Measurements from ENCODE around the gene CORIN. TPM values are rescaled to one million over a fixed set of nuclear protein-coding genes. Genes with fewer than 3 reads are reported as not detected.
A peak's percentile ranks its signal among the peaks of the same experiment; 100 is the strongest.
"Not testable (repeated sequence)": the region's sequence is repeated elsewhere in the genome, so short reads cannot be mapped to it uniquely, and the experiment has no call there.

The CORIN gene
- total RNA-seq, 2 donors from 2014 or later = 0.15 to 0.50 TPM

DNA sequence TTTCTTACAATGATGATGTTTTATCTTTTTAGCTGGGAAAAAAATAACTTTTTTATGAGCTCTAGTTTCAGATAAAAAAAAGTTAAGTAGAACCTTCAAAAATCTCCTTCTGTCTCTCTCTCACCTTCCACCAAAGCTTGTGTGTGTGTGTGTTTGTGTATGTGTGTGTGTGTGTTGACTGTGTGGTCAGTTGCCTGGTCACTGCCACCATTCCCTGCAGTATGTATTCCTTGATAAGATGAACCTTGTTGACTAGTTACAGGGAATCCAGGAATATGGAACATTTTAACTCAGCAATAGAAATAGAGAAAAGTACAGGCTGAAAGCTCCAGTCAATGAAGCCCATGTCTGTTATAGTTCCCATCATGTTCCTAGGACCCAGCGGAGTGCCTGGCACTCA lies 143.5 kb downstream of the CORIN start:
- no peaks in the 10 kb centered on the region for H3K9me3 ChIP-seq
- H3K36me3 ChIP-seq = no peaks in the 10 kb centered on the region
- intact Hi-C loops (cut with DNase I) = no loop called here
- H3K4me1 ChIP-seq = no peaks in the 10 kb centered on the region
- H3K27ac ChIP-seq = no peak overlapping the region
- H3K9ac ChIP-seq (ENCODE audit: low read depth in 2 of 2, low read length in 2 of 2) = no peak overlapping the region
- no peaks in the 10 kb centered on the region for H3K27me3 ChIP-seq
- DNase-seq = no peak
- TF ChIP-seq CTCF (IDR thresholded peaks at IDR 0.05) = no peak
- no peak overlapping the region for H3K4me3 ChIP-seq

DNA sequence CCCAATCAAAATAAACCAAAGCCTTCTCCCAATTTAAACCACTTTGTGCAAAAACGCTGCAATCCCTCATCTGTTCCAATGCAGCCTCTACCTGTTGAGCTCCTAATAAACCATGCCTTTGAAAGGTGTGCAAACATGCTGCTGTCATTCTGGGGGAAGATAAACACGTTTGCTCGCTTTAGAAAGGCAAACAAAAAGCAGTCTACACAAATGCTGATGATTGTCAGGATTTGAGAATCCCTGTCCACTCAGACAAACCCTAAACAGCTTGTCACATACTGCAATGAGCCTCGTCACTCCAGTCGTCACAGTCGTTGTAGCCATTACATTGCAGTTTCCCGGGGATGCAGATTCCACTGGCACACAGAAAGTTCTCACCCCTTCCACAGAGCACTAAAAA lies 145.2 kb downstream of the CORIN start:
- Histone ChIP-seq H3K36me3 (no peaks in the 10 kb centered on the region), H3K9me3 (no peaks in the 10 kb centered on the region), H3K4me1 (no peaks in the 10 kb centered on the region), H3K4me3 (no peak overlapping the region), H3K27ac (no peak overlapping the region), H3K9ac (ENCODE audit: low read depth in 2 of 2, low read length in 2 of 2) (no peak overlapping the region), H3K27me3 (no peaks in the 10 kb centered on the region)
- no peak for DNase-seq
- intact Hi-C loops (cut with DNase I) = no loop called here
- TF ChIP-seq CTCF (IDR thresholded peaks at IDR 0.05) = no peak

- H3K36me3 ChIP-seq; H3K9ac ChIP-seq (ENCODE audit: low read depth in 2 of 2, low read length in 2 of 2); H3K27ac ChIP-seq; intact Hi-C loops (cut with DNase I); H3K27me3 ChIP-seq; H3K4me1 ChIP-seq; H3K4me3 ChIP-seq; H3K9me3 ChIP-seq; DNase-seq: not testable (repeated sequence)
Observed at GRCh38 chr4:47691757-47692383, 146.0 kb downstream of the CORIN start.

- H3K9ac ChIP-seq (ENCODE audit: low read depth in 2 of 2, low read length in 2 of 2) = no peak overlapping the region
Observed at GRCh38 chr4:47690611-47691010, 147.3 kb downstream of the CORIN start.

GRCh38 chr4:47686294-47686872 lies 151.5 kb downstream of the CORIN start:
- intact Hi-C loops (cut with DNase I) = loop anchor here (10.0 kb wide), 2 partner anchors 148 to 398 kb away; partner anchors contain the start of gene CORIN
- Histone ChIP-seq H3K36me3 (no peaks in the 10 kb centered on the region), H3K9me3 (no peaks in the 10 kb centered on the region), H3K27me3 (no peaks in the 10 kb centered on the region), H3K9ac (ENCODE audit: low read depth in 2 of 2, low read length in 2 of 2) (no peak overlapping the region), H3K4me3 (no peak overlapping the region), H3K4me1 (no peaks in the 10 kb centered on the region), H3K27ac (no peak overlapping the region)
- peak; percentile 59 for DNase-seq
- peak; percentile 59 for TF ChIP-seq CTCF (IDR thresholded peaks at IDR 0.05)

More at GRCh38 chr4:47690611-47691010, 147.3 kb downstream of the CORIN start:
- H3K27me3 ChIP-seq = no peaks in the 10 kb centered on the region
- no peak for TF ChIP-seq CTCF (IDR thresholded peaks at IDR 0.05)
- H3K27ac ChIP-seq = no peak overlapping the region
- H3K4me3 ChIP-seq = no peak overlapping the region
- no peak for DNase-seq
- intact Hi-C loops (cut with DNase I) = no loop called here
- no peaks in the 10 kb centered on the region for H3K4me1 ChIP-seq
- no peaks in the 10 kb centered on the region for H3K36me3 ChIP-seq
- H3K9me3 ChIP-seq = no peaks in the 10 kb centered on the region

DNA sequence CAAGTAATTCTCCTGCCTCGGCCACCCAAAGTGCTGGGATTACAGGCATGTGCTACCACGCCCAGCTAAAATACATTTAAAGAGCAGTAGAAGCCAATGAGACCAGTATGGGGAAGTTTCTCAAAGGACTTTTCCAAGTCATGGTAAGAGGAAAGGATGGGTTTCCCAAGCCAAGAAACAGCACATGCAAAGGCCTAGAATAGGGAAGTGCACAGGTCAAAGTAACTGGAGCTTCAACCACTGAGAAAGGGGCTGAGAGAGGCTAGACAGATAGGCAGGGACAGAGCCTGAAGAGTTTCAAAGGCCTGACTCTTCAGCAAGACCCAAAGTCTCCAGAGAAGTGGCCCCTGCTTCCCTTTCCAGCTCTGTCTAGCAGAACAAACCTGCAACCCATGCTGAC lies 162.1 kb downstream of the CORIN start:
- H3K36me3 ChIP-seq = no peaks in the 10 kb centered on the region
- no peak overlapping the region for H3K27ac ChIP-seq
- no peaks in the 10 kb centered on the region for H3K9me3 ChIP-seq
- intact Hi-C loops (cut with DNase I) = no loop called here
- H3K9ac ChIP-seq (ENCODE audit: low read depth in 2 of 2, low read length in 2 of 2) = no peak overlapping the region
- H3K4me3 ChIP-seq = no peak overlapping the region
- H3K4me1 ChIP-seq = no peaks in the 10 kb centered on the region
- DNase-seq = no peak
- H3K27me3 ChIP-seq = no peaks in the 10 kb centered on the region
- no peak for TF ChIP-seq CTCF (IDR thresholded peaks at IDR 0.05)

Measured in colonic mucosa (tissue), 4 donors.